ENCODE data around the gene ITGAL. TPM values are rescaled to one million over a fixed set of nuclear protein-coding genes. Genes with fewer than 3 reads are reported as not detected.
A peak's percentile ranks its signal among the peaks of the same experiment; 100 is the strongest.

ITGAL gene
- total and polyA plus RNA-seq, 2 of the 13 experiments (the other 11 are each of a cell fraction or from before 2014, with no cell fraction given): 0.86 to 1.2 TPM

DNA sequence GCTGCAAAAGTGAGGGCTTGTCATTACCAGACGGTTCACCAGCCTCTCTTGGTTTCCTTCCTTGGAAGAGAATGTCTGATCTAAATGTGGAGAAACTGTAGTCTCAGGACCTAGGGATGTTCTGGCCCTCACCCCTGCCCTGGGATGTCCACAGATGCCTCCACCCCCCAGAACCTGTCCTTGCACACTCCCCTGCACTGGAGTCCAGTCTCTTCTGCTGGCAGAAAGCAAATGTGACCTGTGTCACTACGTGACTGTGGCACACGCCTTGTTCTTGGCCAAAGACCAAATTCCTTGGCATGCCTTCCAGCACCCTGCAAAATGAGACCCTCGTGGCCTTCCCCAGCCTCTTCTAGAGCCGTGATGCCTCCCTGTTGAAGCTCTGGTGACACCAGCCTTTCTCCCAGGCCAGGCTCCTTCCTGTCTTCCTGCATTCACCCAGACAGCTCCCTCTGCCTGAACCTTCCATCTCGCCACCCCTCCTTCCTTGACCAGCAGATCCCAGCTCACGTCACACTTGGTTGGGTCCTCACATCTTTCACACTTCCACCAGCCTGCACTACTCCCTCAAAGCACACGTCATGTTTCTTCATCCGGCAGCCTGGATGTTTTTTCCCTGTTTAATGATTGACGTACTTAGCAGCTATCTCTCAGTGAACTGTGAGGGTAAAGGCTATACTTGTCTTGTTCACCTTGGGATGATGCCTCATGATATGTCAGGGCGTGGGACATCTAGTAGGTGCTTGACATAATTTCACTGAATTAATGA, 49.5 kb downstream of the ITGAL start (continued):
- TF ChIP-seq, protein P1, sequence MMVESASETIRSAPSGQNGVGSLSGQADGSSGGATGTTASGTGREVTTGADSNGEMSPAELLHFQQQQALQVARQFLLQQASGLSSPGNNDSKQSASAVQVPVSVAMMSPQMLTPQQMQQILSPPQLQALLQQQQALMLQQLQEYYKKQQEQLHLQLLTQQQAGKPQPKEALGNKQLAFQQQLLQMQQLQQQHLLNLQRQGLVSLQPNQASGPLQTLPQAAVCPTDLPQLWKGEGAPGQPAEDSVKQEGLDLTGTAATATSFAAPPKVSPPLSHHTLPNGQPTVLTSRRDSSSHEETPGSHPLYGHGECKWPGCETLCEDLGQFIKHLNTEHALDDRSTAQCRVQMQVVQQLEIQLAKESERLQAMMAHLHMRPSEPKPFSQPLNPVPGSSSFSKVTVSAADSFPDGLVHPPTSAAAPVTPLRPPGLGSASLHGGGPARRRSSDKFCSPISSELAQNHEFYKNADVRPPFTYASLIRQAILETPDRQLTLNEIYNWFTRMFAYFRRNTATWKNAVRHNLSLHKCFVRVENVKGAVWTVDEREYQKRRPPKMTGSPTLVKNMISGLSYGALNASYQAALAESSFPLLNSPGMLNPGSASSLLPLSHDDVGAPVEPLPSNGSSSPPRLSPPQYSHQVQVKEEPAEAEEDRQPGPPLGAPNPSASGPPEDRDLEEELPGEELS (CRISPR knock-in tag; IDR thresholded peaks at IDR 0.05): peak; percentile 52
- TF ChIP-seq ZC3H4 (CRISPR knock-in tag; IDR thresholded peaks at IDR 0.05; ENCODE audit: borderline replicate concordance) (no peak), EP300 (IDR thresholded peaks at IDR 0.05; ENCODE audit: low read depth in 2 of 2, low read length in 2 of 2) (no peak), EP300 (CRISPR knock-in tag; IDR thresholded peaks at IDR 0.05; ENCODE audit: borderline replicate concordance) (no peak), SALL1 (CRISPR knock-in tag; IDR thresholded peaks at IDR 0.05) (peak; percentile 82), SRSF4 (IDR thresholded peaks at IDR 0.05; ENCODE audit: low read depth, low read length, poor library complexity, severe bottlenecking) (no peak), GABPB1 (CRISPR knock-in tag; IDR thresholded peaks at IDR 0.05) (peak; percentile 75; the same call in 1 of the 2 replicates)
- TF ChIP-seq, protein P2, sequence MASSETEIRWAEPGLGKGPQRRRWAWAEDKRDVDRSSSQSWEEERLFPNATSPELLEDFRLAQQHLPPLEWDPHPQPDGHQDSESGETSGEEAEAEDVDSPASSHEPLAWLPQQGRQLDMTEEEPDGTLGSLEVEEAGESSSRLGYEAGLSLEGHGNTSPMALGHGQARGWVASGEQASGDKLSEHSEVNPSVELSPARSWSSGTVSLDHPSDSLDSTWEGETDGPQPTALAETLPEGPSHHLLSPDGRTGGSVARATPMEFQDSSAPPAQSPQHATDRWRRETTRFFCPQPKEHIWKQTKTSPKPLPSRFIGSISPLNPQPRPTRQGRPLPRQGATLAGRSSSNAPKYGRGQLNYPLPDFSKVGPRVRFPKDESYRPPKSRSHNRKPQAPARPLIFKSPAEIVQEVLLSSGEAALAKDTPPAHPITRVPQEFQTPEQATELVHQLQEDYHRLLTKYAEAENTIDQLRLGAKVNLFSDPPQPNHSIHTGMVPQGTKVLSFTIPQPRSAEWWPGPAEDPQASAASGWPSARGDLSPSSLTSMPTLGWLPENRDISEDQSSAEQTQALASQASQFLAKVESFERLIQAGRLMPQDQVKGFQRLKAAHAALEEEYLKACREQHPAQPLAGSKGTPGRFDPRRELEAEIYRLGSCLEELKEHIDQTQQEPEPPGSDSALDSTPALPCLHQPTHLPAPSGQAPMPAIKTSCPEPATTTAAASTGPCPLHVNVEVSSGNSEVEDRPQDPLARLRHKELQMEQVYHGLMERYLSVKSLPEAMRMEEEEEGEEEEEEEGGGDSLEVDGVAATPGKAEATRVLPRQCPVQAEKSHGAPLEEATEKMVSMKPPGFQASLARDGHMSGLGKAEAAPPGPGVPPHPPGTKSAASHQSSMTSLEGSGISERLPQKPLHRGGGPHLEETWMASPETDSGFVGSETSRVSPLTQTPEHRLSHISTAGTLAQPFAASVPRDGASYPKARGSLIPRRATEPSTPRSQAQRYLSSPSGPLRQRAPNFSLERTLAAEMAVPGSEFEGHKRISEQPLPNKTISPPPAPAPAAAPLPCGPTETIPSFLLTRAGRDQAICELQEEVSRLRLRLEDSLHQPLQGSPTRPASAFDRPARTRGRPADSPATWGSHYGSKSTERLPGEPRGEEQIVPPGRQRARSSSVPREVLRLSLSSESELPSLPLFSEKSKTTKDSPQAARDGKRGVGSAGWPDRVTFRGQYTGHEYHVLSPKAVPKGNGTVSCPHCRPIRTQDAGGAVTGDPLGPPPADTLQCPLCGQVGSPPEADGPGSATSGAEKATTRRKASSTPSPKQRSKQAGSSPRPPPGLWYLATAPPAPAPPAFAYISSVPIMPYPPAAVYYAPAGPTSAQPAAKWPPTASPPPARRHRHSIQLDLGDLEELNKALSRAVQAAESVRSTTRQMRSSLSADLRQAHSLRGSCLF (CRISPR knock-in tag; IDR thresholded peaks at IDR 0.05; ENCODE audit: borderline replicate concordance): no peak
- TF ChIP-seq, protein P3, sequence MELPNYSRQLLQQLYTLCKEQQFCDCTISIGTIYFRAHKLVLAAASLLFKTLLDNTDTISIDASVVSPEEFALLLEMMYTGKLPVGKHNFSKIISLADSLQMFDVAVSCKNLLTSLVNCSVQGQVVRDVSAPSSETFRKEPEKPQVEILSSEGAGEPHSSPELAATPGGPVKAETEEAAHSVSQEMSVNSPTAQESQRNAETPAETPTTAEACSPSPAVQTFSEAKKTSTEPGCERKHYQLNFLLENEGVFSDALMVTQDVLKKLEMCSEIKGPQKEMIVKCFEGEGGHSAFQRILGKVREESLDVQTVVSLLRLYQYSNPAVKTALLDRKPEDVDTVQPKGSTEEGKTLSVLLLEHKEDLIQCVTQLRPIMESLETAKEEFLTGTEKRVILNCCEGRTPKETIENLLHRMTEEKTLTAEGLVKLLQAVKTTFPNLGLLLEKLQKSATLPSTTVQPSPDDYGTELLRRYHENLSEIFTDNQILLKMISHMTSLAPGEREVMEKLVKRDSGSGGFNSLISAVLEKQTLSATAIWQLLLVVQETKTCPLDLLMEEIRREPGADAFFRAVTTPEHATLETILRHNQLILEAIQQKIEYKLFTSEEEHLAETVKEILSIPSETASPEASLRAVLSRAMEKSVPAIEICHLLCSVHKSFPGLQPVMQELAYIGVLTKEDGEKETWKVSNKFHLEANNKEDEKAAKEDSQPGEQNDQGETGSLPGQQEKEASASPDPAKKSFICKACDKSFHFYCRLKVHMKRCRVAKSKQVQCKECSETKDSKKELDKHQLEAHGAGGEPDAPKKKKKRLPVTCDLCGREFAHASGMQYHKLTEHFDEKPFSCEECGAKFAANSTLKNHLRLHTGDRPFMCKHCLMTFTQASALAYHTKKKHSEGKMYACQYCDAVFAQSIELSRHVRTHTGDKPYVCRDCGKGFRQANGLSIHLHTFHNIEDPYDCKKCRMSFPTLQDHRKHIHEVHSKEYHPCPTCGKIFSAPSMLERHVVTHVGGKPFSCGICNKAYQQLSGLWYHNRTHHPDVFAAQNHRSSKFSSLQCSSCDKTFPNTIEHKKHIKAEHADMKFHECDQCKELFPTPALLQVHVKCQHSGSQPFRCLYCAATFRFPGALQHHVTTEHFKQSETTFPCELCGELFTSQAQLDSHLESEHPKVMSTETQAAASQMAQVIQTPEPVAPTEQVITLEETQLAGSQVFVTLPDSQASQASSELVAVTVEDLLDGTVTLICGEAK (IDR thresholded peaks at IDR 0.05): no peak
- TF ChIP-seq, protein P3 (CRISPR knock-in tag; IDR thresholded peaks at IDR 0.05): peak; percentile 56; the same call in 1 of the 2 replicates
- TF ChIP-seq, protein P4, sequence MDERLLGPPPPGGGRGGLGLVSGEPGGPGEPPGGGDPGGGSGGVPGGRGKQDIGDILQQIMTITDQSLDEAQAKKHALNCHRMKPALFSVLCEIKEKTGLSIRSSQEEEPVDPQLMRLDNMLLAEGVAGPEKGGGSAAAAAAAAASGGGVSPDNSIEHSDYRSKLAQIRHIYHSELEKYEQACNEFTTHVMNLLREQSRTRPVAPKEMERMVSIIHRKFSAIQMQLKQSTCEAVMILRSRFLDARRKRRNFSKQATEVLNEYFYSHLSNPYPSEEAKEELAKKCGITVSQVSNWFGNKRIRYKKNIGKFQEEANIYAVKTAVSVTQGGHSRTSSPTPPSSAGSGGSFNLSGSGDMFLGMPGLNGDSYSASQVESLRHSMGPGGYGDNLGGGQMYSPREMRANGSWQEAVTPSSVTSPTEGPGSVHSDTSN (CRISPR knock-in tag; IDR thresholded peaks at IDR 0.05): peak; percentile 75
